Stimulated activated CD8-positive, alpha-beta memory T cell treated with anti-CD3 and anti-CD28 coated beads, Interleukin-2, amount 100 ng/mL, for 1 hour (primary cell): ENCODE measurements around the gene RAPH1.

Experiments used
- DNase-seq, 2 donors: peaks; one replicate each; pipeline ENCODE4 v3.0.0-alpha.2; 2020; ENCODE audit warnings: low read depth in 2 of 2

The RAPH1 gene

GRCh38 chr2:203484266-203485112 is 50.6 kb downstream of the RAPH1 start:
- DNase-seq, result peak in 1 of 2 donors; percentile 21

DNA sequence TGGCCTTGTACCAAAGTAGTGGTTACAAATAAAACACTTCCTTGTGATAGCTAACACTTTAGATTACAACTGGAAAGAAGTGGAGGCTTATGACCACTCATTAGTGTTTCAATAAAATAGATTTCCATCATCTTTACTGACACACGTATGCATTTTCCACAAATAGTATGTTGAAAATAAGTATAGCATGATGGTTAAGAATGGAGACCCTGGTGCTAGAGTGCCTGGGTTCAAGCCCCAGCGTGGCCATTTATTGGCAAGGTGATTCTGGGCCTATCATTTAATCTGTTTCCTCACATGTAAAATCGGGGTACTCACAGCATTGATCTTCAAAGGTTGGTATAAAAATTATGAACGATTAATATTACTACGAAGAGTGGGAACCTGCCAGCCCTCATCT is 54.5 kb downstream of the RAPH1 start:
- DNase-seq, result no peak

GRCh38 chr2:203476881-203477280 is 58.2 kb downstream of the RAPH1 start:
- DNase-seq, result no peak

- DNase-seq, result no peak
These were observed 63.8 kb downstream of the RAPH1 start for GRCh38 chr2:203471323-203471722.

GRCh38 chr2:203470371-203470770 is 64.7 kb downstream of the RAPH1 start:
- DNase-seq, result no peak

DNA sequence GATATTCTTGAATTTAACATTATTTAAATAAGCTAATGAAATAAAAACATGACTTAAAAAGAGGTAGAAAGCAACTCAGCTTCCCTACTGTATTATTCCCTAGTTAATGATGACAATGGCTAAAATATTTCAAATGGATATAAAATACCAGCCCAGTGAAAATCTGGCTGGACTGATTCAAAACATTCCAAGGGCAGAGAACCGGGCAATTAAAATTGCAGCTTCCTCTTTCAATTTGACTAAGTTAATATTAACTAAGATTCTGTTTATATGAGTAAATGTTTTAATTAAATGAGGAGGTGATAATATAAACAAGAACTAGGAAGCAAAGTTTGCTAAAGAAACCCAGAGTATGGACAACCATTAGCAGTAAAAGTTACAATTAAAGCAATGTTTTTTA is 65.6 kb downstream of the RAPH1 start:
- no peak for DNase-seq

DNA sequence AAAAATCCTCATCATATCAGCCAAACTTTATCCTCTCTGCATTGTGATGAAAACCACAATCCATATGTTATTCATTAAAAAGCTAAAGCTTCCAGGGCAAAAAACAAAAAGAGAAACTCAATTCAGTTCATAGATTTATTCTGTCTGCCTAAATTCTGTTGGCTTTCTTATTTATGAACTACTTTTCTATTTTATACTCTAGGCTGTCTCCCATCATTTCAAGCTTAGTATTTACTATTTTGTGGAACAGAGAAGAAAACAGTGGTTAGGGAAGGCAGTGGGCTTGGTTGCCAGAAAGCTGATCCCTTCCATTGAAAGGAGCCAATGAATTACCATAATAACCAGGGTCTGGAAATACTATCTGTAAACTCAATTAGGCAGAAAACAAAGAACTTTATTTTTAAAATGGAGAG is 71.8 kb downstream of the RAPH1 start:
- no peak for DNase-seq

DNA sequence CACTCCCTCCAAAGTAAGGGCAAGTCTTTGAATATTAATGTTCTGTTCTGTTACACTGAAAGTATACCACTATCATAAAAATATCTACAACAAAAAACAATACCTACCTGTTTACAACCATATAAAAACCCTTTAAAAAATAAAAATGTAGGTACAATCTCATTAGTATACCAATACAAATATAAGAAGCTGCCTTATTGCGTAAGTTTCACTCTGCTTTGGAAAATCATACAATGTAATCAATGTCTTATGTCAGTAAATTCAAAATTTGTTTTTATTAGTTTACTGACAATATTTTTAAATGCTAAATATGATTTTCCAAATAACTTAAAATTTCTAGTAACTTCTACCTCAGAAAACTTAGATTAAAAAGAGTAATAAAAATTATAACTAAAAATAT is 72.8 kb downstream of the RAPH1 start:
- no peak for DNase-seq

GRCh38 chr2:203461746-203462145 is 73.4 kb downstream of the RAPH1 start:
- DNase-seq, result no peak

DNA sequence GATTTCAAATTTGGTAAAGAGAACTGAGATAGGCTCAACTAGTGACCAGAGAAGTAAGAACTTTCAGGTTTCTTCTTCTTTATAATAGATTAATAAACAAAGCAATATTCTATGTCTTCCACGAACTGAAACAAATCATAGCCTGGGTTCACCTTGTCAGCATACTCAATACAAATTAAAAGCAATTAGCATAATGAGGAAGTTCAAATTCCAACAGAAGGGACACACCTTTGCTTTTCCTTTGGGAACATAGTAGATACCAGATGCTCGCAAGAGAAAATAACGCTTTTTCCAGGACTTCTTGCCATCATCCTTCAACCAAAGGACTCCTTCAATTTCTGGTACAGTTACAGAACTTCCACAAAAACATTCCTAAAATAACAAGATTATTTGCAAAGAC is 79.9 kb downstream of the RAPH1 start:
- DNase-seq, result no peak

- DNase-seq, result no peak
These were observed 81.1 kb downstream of the RAPH1 start for GRCh38 chr2:203453858-203454451.

DNA sequence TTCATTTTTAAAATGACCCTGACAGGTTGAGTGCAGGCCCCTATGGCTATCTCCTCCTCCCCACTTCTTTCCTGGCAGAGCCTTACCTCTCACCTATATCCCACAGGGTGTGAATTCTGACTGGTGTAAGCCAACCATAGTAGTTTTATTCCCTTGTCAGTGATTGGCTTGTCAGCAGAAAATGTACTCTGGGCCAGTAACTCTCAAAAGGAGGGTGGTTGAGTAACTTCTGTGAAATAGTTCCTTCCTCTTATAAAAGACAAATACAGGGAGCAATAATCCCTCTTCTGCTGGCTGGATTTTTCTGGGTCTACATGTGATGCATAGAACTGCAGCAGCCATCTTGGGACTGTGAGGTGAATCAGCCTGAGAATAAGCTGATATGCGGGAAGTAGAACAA is 83.4 kb downstream of the RAPH1 start:
- DNase-seq, result no peak

DNA sequence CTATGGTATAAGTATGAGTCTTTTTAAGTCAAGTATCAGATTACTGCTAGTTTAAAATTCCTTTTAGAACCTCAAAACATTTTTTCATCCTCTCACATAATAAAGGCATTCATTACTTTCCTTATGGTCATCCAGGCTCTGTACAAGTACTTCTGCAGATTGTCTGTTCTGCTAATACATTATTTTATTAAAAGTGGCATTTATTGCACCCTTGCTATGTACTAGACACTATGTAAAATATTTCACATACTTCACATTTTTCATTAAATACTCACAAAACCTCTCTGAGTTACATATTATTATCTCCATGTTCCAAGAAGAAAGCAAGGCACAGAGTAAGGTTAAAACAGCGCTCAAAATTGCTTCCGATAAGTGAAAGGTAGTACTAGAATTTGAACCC is 84.1 kb downstream of the RAPH1 start:
- DNase-seq, result no peak

- no peak for DNase-seq
These were observed 84.5 kb downstream of the RAPH1 start for GRCh38 chr2:203450561-203450960.

DNA sequence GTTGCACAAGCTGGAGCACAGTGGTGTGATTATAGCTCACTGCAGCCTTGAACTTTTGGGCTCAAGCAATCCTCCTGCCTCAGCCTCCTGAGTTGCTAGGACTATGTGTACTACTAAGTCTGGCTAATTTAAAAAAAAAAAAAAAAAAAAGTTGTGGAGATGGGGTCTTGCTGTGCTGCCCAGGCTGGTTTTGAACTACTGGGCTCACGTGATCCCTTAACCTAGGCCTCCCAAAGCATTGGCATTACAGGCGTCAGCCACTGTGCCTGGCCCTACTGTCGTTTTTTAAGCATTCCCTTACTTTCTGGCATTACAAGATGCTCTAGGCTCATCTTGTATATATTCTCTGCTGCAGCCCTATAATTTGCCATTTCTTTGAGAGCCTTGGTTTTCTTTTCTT is 88.3 kb downstream of the RAPH1 start:
- no peak for DNase-seq

GRCh38 chr2:203446071-203446481 is 89.0 kb downstream of the RAPH1 start:
- no peak for DNase-seq

GRCh38 chr2:203444738-203445137 is 90.4 kb downstream of the RAPH1 start:
- DNase-seq, result no peak

DNA sequence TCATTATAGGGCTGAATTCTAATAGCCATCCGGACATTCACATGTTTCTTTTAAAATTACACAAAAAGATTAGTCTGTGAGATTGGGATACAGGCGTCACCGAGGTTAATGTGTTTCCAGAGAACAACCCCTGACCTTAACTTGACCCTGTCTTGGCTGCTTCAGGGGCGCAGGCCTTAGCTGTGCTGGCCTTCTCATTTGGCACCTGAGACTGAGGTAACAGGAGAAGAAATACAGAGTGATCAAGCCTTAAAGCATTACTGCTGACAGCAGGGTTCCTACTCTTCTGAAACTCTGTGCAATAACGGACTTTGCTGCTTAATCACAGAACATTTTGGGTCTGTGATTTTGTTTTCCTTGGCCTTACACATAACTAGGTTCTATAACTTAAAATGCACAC is 92.6 kb downstream of the RAPH1 start:
- no peak for DNase-seq

DNA sequence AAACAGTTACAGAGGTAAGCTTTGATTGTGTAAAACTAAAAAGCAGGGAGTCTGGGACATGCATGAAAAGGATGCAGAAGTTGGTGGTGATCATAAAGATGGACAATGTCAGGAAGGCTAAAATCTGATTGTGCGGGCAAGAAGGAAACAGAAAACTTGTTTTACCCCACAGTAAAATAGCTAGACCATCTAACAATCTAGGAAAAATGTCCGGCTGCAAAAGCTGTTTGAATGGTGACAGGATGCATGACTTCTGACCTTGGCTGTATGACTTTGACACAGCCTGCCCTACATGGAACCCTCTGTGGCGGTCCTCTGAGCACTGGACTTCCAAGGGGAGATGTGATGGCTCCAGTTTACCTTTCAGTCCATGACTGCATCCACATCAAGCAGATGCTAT is 93.6 kb downstream of the RAPH1 start:
- no peak for DNase-seq

- no peak for DNase-seq
These were observed 94.4 kb downstream of the RAPH1 start for GRCh38 chr2:203440671-203441070.

DNA sequence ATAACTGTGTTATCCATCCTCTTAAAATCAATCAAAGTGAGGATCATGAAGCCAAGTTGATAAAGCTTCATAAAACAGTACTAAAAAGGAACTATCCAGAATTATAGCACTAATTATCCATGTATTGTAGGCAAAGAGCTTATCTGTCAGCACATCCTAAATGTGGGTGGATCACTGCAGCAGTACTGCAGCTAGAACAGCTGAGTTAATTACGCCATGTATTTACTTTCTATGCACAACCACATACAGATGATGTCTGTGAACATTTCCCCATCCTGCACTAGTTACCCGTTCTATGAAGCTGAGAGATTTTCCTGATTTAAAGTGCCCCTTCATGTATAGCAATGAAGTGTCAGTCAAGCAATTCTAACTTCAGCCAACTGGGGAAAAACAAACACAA is 96.6 kb downstream of the RAPH1 start:
- DNase-seq, result no peak

- no peak for DNase-seq
These were observed 97.6 kb downstream of the RAPH1 start for GRCh38 chr2:203437511-203437910.

GRCh38 chr2:203436496-203436895 is 98.6 kb downstream of the RAPH1 start:
- DNase-seq, result no peak

DNA sequence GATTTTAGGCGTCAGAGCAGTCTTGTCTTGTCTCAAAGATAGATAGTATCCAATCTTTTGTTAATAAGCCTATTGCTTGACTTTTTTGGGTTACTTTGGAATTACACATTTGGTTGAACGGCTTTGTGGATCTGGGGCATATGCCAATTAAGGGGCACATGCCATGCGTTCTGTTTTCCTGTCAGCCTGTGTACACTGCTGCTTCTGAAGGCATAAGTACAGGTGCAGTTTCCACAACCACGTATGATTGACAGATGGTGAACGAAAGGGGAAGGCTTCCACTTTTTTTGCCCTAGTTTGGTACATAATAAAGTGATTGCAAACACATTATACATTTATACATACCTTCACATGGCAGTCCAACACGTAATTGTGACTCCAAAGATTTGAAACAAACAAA is 102.3 kb downstream of the RAPH1 start:
- DNase-seq, result no peak
